RKO (cell line): ENCODE measurements around the gene TNNT2.

Experiments used
- DNase-seq: peaks from one replicate; pipeline ENCODE4 v3.0.0-alpha.2; 2016; ENCODE audit warnings: low spot score

The TNNT2 gene

DNA sequence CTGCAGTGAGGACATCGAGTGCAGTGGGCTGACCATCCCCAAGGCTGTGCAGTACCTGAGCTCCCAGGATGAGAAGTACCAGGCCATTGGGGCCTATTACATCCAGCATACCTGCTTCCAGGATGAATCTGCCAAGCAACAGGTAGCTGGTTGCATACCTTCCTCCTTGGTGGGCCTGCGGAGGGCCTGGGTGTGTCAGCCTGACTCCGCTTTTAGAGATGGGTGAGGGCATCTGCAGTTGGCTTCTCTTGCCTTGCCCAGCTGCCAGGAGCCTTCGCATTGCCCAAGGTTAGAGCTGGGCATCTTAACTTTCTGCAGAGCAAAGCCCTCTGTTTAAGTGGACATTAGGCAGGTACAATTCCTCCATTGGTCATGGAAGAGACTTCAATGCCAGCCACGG lies 60.9 kb downstream of the TNNT2 start:
- DNase-seq, result no peak

DNA sequence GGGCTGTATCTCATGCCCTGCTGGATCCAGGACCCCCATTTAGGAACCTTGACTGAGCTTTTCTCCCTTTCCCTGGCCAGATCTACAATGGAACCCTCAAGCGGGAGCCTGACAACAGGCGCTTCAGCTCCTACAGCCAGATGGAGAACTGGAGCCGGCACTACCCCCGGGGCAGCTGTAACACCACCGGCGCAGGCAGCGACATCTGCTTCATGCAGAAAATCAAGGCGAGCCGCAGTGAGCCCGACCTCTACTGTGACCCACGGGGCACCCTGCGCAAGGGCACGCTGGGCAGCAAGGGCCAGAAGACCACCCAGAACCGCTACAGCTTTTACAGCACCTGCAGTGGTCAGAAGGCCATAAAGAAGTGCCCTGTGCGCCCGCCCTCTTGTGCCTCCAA lies 64.4 kb downstream of the TNNT2 start:
- DNase-seq, result no peak

DNA sequence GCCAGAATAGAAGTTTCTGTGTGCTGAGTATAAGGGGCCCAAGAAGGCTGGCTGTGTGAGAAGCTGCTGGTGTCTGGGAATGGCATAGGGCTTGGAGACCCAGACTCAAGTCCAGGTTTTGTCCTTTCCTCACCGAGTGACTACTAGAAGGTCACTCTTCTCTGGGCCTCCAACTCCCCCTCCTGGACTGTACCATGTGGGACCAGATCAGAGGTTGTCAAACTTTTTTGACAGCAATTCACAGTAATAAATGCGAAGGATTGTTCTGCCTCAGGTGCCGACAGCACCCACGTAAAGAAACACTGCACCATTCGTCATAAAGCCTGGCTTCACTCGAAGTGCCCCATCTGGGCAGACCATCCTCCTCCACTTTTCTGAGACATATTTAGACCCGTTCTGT lies 65.2 kb downstream of the TNNT2 start:
- no peak for DNase-seq

DNA sequence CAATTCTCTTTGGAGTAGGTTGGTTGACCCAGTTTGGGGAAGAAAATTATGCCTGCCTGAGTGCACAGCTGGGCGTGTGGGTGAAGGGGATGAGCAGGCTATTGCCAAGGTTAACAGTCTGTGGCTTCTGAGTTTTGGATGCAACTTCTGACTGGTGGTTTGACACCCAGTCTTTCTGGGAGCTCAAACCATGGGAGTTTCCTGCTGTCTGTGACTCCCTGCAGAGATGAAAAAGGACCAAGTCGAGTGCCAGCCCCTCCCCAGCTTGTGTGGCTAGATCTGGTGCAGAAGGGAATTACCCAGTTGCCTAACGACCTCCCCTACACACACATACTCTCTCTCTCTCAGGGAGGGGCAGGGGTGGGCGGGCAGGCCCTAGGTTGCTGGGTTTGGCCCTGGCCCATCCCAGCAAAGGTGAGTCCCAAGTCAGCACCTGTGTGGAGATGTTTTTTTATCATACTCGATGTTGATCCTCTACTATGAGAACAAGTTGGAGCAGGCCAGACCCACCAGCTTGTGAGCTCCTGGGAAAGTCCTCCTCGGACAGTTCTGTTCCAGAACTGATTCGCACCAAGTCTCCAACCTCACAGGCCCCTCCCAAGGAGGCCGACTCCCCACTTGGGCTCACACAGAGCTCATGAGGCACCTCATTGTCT lies 66.0 kb downstream of the TNNT2 start:
- DNase-seq, result no peak

DNA sequence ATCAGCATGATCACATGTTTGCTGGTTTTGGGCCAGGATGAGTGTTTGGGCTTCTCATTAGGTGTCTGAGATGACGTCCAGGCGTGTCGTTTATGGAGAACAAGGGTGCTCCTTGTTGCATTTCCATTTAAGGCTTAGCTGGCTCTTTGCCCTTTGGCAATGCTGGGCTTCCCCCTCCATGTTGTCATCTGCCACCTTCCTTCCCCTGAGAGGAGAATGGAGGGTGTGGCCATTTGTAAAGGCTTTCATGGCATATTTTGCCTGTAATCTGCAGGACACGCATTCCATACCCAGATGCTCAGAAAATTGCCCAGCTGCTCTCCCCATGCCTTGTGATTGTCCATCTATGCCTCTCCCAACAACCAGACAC lies 66.5 kb downstream of the TNNT2 start:
- DNase-seq, result no peak

DNA sequence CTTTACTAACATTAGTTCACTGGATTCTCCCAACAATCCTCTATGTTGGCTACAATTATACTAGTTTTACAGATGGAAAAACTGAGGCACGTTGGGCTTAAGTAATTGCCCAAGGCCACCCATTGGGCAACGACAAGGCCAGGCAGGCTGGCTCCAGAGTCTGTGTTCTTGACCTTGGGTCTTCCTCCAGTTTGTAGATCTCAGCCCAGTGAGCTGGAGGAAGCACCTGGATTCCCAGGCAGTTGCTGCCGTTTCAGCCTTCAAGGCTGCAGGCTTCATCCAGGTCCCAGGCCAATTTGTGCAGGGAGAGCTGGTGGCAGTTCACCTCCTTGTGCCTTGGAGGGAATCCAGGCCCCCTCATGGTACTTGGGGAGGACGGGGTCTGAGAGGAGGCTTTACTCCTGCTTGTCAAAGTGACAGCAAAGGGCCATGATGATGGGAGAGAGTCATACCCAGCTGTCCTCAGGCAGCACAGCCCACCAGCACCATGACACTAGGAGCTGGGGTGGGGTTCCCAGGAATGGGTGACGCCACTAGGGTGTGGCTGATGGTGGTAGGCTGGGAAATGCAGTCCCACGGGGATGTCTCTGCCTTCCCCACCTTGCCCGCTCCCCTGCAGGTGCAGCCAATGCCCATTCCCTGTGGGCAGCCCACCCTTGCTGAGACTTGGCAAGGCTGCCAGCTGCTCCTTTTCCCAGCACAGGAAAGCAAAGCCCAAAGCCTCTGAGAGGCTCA lies 67.1 kb downstream of the TNNT2 start:
- DNase-seq, result no peak

DNA sequence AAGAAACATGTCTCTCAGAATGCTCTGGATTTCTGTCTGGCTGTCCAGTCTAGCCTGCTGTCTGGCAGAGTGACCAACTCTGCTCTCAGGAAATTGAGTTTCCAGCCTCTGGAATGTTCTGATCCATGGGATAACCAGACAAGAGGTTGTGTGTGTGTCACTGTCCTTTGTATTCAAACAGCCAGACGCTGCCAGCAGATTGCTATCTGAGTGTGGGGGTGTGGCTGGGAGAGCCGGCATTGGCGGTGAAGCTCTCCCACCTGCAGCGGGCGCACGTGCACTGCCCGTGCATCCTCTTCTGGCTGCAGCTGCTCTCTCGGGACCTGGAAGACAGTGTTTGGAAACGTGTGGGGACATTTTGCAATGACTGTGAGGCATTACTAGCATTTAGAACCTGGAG lies 68.1 kb downstream of the TNNT2 start:
- no peak for DNase-seq
